CD8-positive, alpha-beta memory T cell (primary cell): ENCODE data around the gene FAM53A. TPM values are rescaled to one million over a fixed set of nuclear protein-coding genes. Genes with fewer than 3 reads are reported as not detected.
A peak's percentile ranks its signal among the peaks of the same experiment; 100 is the strongest.
"Not testable (repeated sequence)": the region's sequence is repeated elsewhere in the genome, so short reads cannot be mapped to it uniquely, and the experiment has no call there.

Source experiments
- CTCF ChIA-PET: fragments of 350-600 bp; sonication (Branson Sonifier 250); formaldehyde crosslinking; loops from one replicate; lab custom pipeline; 2021; ENCODE audit warnings: antibody characterized with exemption; lab: Charles Lee
- POLR2A ChIA-PET: fragments of 350-600 bp; sonication (Branson Sonifier 250); formaldehyde crosslinking; loops from one replicate; lab custom pipeline; 2021; ENCODE audit warnings: antibody characterized with exemption; lab: Charles Lee
- DNase-seq, 5 donors: peaks; one replicate each; pipeline versions ENCODE4 v3.0.0 to v3.0.0-alpha.2; 2020 to 2022; ENCODE audit warnings: mixed read lengths in 1 of 5
- H3K27ac ChIP-seq: one replicate; pipeline ENCODE4 v1.7.0; 2013; ENCODE audit warnings: low read depth, mild to moderate bottlenecking, low read length, moderate library complexity
- H3K27me3 ChIP-seq: 2 replicates; pipeline ENCODE4 v1.7.0; 2013; ENCODE audit warnings: low read length, mild to moderate bottlenecking; ENCODE audit not compliant: insufficient read depth, poor library complexity, severe bottlenecking
- H3K36me3 ChIP-seq: 2 replicates; pipeline ENCODE4 v1.7.0; 2013; ENCODE audit warnings: mild to moderate bottlenecking, low read length, moderate library complexity; ENCODE audit not compliant: insufficient read depth
- H3K4me1 ChIP-seq: 2 replicates; pipeline ENCODE4 v1.7.0; 2013; ENCODE audit warnings: mild to moderate bottlenecking, low read length, moderate library complexity; ENCODE audit not compliant: insufficient read depth
- H3K4me3 ChIP-seq: 2 replicates; pipeline ENCODE4 v1.7.0; 2013; ENCODE audit warnings: mild to moderate bottlenecking, low read length
- H3K9me3 ChIP-seq: 2 replicates; pipeline ENCODE4 v1.7.0; 2013; ENCODE audit warnings: mild to moderate bottlenecking, low read length
- H3K27ac Mint-ChIP-seq, 8 donors: one replicate each; pipeline ENCODE4 v1.8.0; 2020 to 2021; ENCODE audit warnings: mixed read lengths in 8 of 8, mild to moderate bottlenecking in 6 of 8, inconsistent platforms in 3 of 8, moderate library complexity in 3 of 8
- H3K27me3 Mint-ChIP-seq, 2 donors: one replicate each; pipeline ENCODE4 v1.8.0; 2020 to 2021; ENCODE audit warnings: mixed read lengths in 2 of 2, mild to moderate bottlenecking in 1 of 2, moderate library complexity in 1 of 2
- H3K36me3 Mint-ChIP-seq, 3 donors: one replicate each; pipeline ENCODE4 v1.8.0; 2020 to 2021; ENCODE audit warnings: mixed read lengths in 3 of 3, inconsistent platforms in 1 of 3, mild to moderate bottlenecking in 1 of 3
- H3K4me1 Mint-ChIP-seq, 3 donors: one replicate each; pipeline ENCODE4 v1.8.0; 2020 to 2021; ENCODE audit warnings: mixed read lengths in 3 of 3, inconsistent platforms in 1 of 3, mild to moderate bottlenecking in 1 of 3
- H3K4me3 Mint-ChIP-seq, 7 donors: one replicate each; pipeline ENCODE4 v1.8.0; 2020 to 2021; ENCODE audit warnings: mixed read lengths in 7 of 7, mild to moderate bottlenecking in 6 of 7, moderate library complexity in 4 of 7, inconsistent platforms in 2 of 7
- H3K9me3 Mint-ChIP-seq, 5 donors: one replicate each; pipeline ENCODE4 v1.8.0; 2020 to 2022; ENCODE audit warnings: mixed read lengths in 5 of 5, mild to moderate bottlenecking in 3 of 5, moderate library complexity in 2 of 5, inconsistent platforms in 1 of 5
- polyA plus RNA-seq: library from polyadenylated mRNA; unstranded; fragments of 300-500 nt; fragmentation: Illumina TruSeq; gene quantifications from one replicate; pipeline ENCODE4 v1.2.3, GENCODE V29; 2021
- total RNA-seq, 2 experiments: library from RNA; stranded (reverse); gene quantifications; one replicate each; pipeline ENCODE4 v1.2.3, GENCODE V29; 2021

The FAM53A gene
- total and polyA plus RNA-seq, 3 experiments from 2014 or later = 0.82 to 1.9 (median 1.5) TPM

GRCh38 chr4:1706358-1706757, 22.2 kb upstream of the FAM53A start:
- Mint-ChIP-seq H3K4me3 (no peak overlapping the region), H3K4me1 (peaks cover 36 to 81% (median 64%) of the 10 kb centered on the region in 3 donors), H3K27me3 (peaks cover 0 to 2% of the 10 kb centered on the region in 2 donors), H3K27ac (no peak overlapping the region), H3K36me3 (peaks cover 6 to 75% (median 11%) of the 10 kb centered on the region in 3 donors), H3K9me3 (no peaks in the 10 kb centered on the region)
- Histone ChIP-seq H3K27me3 (no peaks in the 10 kb centered on the region), H3K36me3 (peaks cover 38% of the 10 kb centered on the region), H3K4me3 (no peak overlapping the region), H3K4me1 (peaks cover 26% of the 10 kb centered on the region), H3K9me3 (no peaks in the 10 kb centered on the region), H3K27ac (no peak overlapping the region)
- POLR2A ChIA-PET = no interaction called here
- CTCF ChIA-PET = interaction anchor here (5.8 kb wide), 1 partner anchor 13 kb away, joined by 31 read pairs; no protein-coding TSS in a partner anchor
- DNase-seq = peak in 1 of 5 donors; percentile 29

GRCh38 chr4:1705732-1706131, 21.6 kb upstream of the FAM53A start:
- Histone ChIP-seq H3K4me1 (peaks cover 21% of the 10 kb centered on the region), H3K27me3 (no peaks in the 10 kb centered on the region), H3K9me3 (no peaks in the 10 kb centered on the region), H3K4me3 (no peak overlapping the region), H3K36me3 (peaks cover 40% of the 10 kb centered on the region), H3K27ac (no peak overlapping the region)
- no peak overlapping the region for H3K4me3 Mint-ChIP-seq
- H3K36me3 Mint-ChIP-seq = peaks cover 6 to 75% (median 11%) of the 10 kb centered on the region in 3 donors
- H3K4me1 Mint-ChIP-seq = peaks cover 30 to 74% (median 57%) of the 10 kb centered on the region in 3 donors
- H3K9me3 Mint-ChIP-seq = no peaks in the 10 kb centered on the region
- peak in 1 of 5 donors; percentile 9 for DNase-seq
- no peak overlapping the region for H3K27ac Mint-ChIP-seq
- peaks cover 0 to 2% of the 10 kb centered on the region in 2 donors for H3K27me3 Mint-ChIP-seq
- ChIA-PET POLR2A (no interaction called here), CTCF (interaction anchor here (5.8 kb wide), 1 partner anchor 13 kb away, joined by 31 read pairs; no protein-coding TSS in a partner anchor)

GRCh38 chr4:1703867-1704266, 19.8 kb upstream of the FAM53A start:
- H3K27ac ChIP-seq = no peak overlapping the region
- H3K36me3 ChIP-seq = peaks cover 43% of the 10 kb centered on the region

GRCh38 chr4:1701671-1702070, 17.6 kb upstream of the FAM53A start:
- H3K4me1 Mint-ChIP-seq = peaks cover 10 to 45% (median 29%) of the 10 kb centered on the region in 3 donors
- peaks cover 43% of the 10 kb centered on the region for H3K36me3 ChIP-seq
- not testable (repeated sequence) for DNase-seq, H3K9me3 Mint-ChIP-seq, H3K4me1 ChIP-seq, H3K4me3 Mint-ChIP-seq, H3K4me3 ChIP-seq, H3K27ac Mint-ChIP-seq, H3K27me3 ChIP-seq, H3K27ac ChIP-seq, H3K9me3 ChIP-seq, H3K27me3 Mint-ChIP-seq
- POLR2A ChIA-PET = interaction anchor here (1.0 kb wide), 1 partner anchor 19 kb away, joined by 3 read pairs; the partner anchor contains the start of gene TMEM129
- CTCF ChIA-PET = interaction anchor here (5.8 kb wide), 1 partner anchor 9 kb away, joined by 31 read pairs; no protein-coding TSS in a partner anchor
- peaks cover 6 to 86% (median 16%) of the 10 kb centered on the region in 3 donors for H3K36me3 Mint-ChIP-seq

More at GRCh38 chr4:1703867-1704266, 19.8 kb upstream of the FAM53A start:
- no peak for DNase-seq
- POLR2A ChIA-PET = no interaction called here
- H3K4me3 Mint-ChIP-seq = no peak overlapping the region
- H3K27ac Mint-ChIP-seq = peak overlapping the region in 2 of 8 donors; percentile 50 to 56
- H3K27me3 ChIP-seq = no peaks in the 10 kb centered on the region
- peaks cover 6 to 80% (median 18%) of the 10 kb centered on the region in 3 donors for H3K36me3 Mint-ChIP-seq
- peaks cover 5% of the 10 kb centered on the region for H3K4me1 ChIP-seq
- H3K4me3 ChIP-seq = no peak overlapping the region
- H3K9me3 Mint-ChIP-seq = no peaks in the 10 kb centered on the region
- H3K9me3 ChIP-seq = no peaks in the 10 kb centered on the region
- H3K27me3 Mint-ChIP-seq = no peaks in the 10 kb centered on the region
- CTCF ChIA-PET = interaction anchor here (1.0 to 5.8 kb wide), 2 partner anchors 11 to 23 kb away, joined by 3 to 31 read pairs; no protein-coding TSS in a partner anchor
- peaks cover 20 to 58% (median 39%) of the 10 kb centered on the region in 3 donors for H3K4me1 Mint-ChIP-seq

- Histone ChIP-seq H3K27ac (no peak overlapping the region), H3K36me3 (peaks cover 41% of the 10 kb centered on the region), H3K9me3 (no peaks in the 10 kb centered on the region), H3K4me3 (no peak overlapping the region), H3K4me1 (no peaks in the 10 kb centered on the region), H3K27me3 (no peaks in the 10 kb centered on the region)
- Mint-ChIP-seq H3K9me3 (no peaks in the 10 kb centered on the region), H3K27me3 (no peaks in the 10 kb centered on the region), H3K4me3 (no peak overlapping the region), H3K27ac (no peak overlapping the region), H3K36me3 (peaks cover 4 to 85% (median 18%) of the 10 kb centered on the region in 3 donors), H3K4me1 (peaks cover 0 to 7% (median 3%) of the 10 kb centered on the region in 3 donors)
- DNase-seq = no peak
- CTCF ChIA-PET = interaction anchor here (0.7 to 9.2 kb wide), 3 partner anchors 15 to 461 kb away, joined by 3 to 341 read pairs (median 92); partner anchors contain the start of genes SLBP, TACC3 and TMEM129
- POLR2A ChIA-PET = interaction anchor here (1.0 kb wide), 1 partner anchor 30 kb away, joined by 3 read pairs; no protein-coding TSS in a partner anchor
These were observed 11.8 kb upstream of the FAM53A start for GRCh38 chr4:1695913-1696312.

GRCh38 chr4:1693131-1693896, 9.2 kb upstream of the FAM53A start:
- Histone ChIP-seq H3K4me3 (no peak overlapping the region), H3K27ac (no peak overlapping the region), H3K27me3 (no peaks in the 10 kb centered on the region), H3K4me1 (no peaks in the 10 kb centered on the region), H3K36me3 (peaks cover 34% of the 10 kb centered on the region), H3K9me3 (no peaks in the 10 kb centered on the region)
- peaks cover 4 to 70% (median 12%) of the 10 kb centered on the region in 3 donors for H3K36me3 Mint-ChIP-seq
- peak; percentile 63 to 86 (median 74) for DNase-seq
- H3K4me3 Mint-ChIP-seq = no peak overlapping the region
- H3K4me1 Mint-ChIP-seq = peaks cover 0 to 5% (median 3%) of the 10 kb centered on the region in 3 donors
- no peaks in the 10 kb centered on the region for H3K9me3 Mint-ChIP-seq
- CTCF ChIA-PET = interaction anchor here (0.7 to 9.2 kb wide), 20 partner anchors 10 to 562 kb away, joined by 3 to 341 read pairs (median 4); partner anchors contain the start of genes FAM53A, SLBP, TACC3 and TMEM129
- H3K27ac Mint-ChIP-seq = peak overlapping the region in 6 of 8 donors; percentile 51 to 87 (median 78)
- POLR2A ChIA-PET = interaction anchor here (0.9 to 1.7 kb wide), 6 partner anchors 9 to 33 kb away, joined by 3 to 15 read pairs (median 7); partner anchors contain the start of genes FAM53A, SLBP, TACC3 and TMEM129
- no peaks in the 10 kb centered on the region for H3K27me3 Mint-ChIP-seq

- Mint-ChIP-seq H3K4me3 (no peak overlapping the region), H3K36me3 (peaks cover 4 to 60% (median 12%) of the 10 kb centered on the region in 3 donors)
These were observed 7.7 kb upstream of the FAM53A start for GRCh38 chr4:1691737-1692373.

More at GRCh38 chr4:1691737-1692373, 7.7 kb upstream of the FAM53A start:
- no peaks in the 10 kb centered on the region for H3K9me3 ChIP-seq
- POLR2A ChIA-PET = interaction anchor here (1.3 kb wide), 2 partner anchors 20 to 32 kb away, joined by 3 to 6 read pairs; partner anchors contain the start of gene SLBP
- H3K4me1 ChIP-seq = no peaks in the 10 kb centered on the region
- no peak overlapping the region for H3K27ac ChIP-seq
- CTCF ChIA-PET = interaction anchor here (1.8 to 9.2 kb wide), 4 partner anchors 9 to 33 kb away, joined by 6 to 341 read pairs (median 62); partner anchors contain the start of genes SLBP, TACC3 and TMEM129
- Mint-ChIP-seq H3K27me3 (no peaks in the 10 kb centered on the region), H3K9me3 (no peaks in the 10 kb centered on the region), H3K4me1 (peaks cover 0 to 5% (median 3%) of the 10 kb centered on the region in 3 donors), H3K27ac (no peak overlapping the region)
- H3K36me3 ChIP-seq = peaks cover 34% of the 10 kb centered on the region
- H3K4me3 ChIP-seq = no peak overlapping the region
- DNase-seq = no peak
- no peaks in the 10 kb centered on the region for H3K27me3 ChIP-seq
